Uterus (tissue), 4 donors: Measurements from ENCODE around the gene EFHC2. TPM values are rescaled to one million over a fixed set of nuclear protein-coding genes. Genes with fewer than 3 reads are reported as not detected.

Experiments used
- DNase-seq, 2 donors: peaks; one replicate each; pipeline ENCODE4 v3.0.0-alpha.2; 2019 to 2020
- H3K27ac ChIP-seq, 2 donors: fragments of 200-600 bp; sonication (generic); 1 replicate in 1 of 2; 2 replicates in 1 of 2; pipeline ENCODE4 v1.5.1; 2016 to 2018
- H3K27me3 ChIP-seq, 2 donors: fragments of 200-600 bp; sonication (generic); one replicate each; pipeline ENCODE4 v1.5.1; 2018 to 2019; ENCODE audit warnings: control low read depth in 1 of 2
- H3K36me3 ChIP-seq, 2 donors: fragments of 200-600 bp; sonication (generic); one replicate each; pipeline ENCODE4 v1.5.1; 2019; ENCODE audit warnings: control low read depth in 1 of 2
- H3K4me1 ChIP-seq, 2 donors: fragments of 200-600 bp; sonication (generic); one replicate each; pipeline ENCODE4 v1.5.1; 2018 to 2019; ENCODE audit warnings: control low read depth in 1 of 2
- H3K4me3 ChIP-seq, 2 donors: fragments of 200-600 bp; sonication (generic); 1 replicate in 1 of 2; 2 replicates in 1 of 2; pipeline ENCODE4 v1.5.1; 2018 to 2019; ENCODE audit warnings: mild to moderate bottlenecking in 1 of 2
- H3K9me3 ChIP-seq, 2 donors: fragments of 200-600 bp; sonication (generic); one replicate each; pipeline ENCODE4 v1.5.1; 2019; ENCODE audit warnings: control low read depth in 1 of 2
- POLR2A ChIP-seq, 2 donors: fragments of 450-650 bp; IDR thresholded peaks; one replicate each; pipeline ENCODE4 v1.6.1; 2016; ENCODE audit warnings: antibody characterized with exemption in 2 of 2, mild to moderate bottlenecking in 1 of 2, moderate library complexity in 1 of 2
- intact Hi-C: fragments of 100-400 bp; cut with DNase I; formaldehyde crosslinking; loops from one replicate; pipeline ENCODE4 v1.15.1; 2023; ENCODE audit warnings: low total_unique reads
- total RNA-seq, 4 donors: library from RNA; depleted of rRNA in 3 of 4; stranded (reverse); fragments of >200 nt in 3 of 4; gene quantifications; one replicate each; pipeline versions ENCODE4 v1.1.0 to v1.2.4, GENCODE V29; 2014 to 2023
- TF ChIP-seq, protein P1 (sequence below), 4 experiments: fragments of 200-600 bp in 2 of 4; fragments of 450-650 bp in 2 of 4; sonication (generic) in 2 of 4; IDR thresholded peaks; one replicate each; pipeline ENCODE4 v1.5.1; 2016 to 2019; ENCODE audit warnings: antibody characterized with exemption in 4 of 4, mild to moderate bottlenecking in 2 of 4, moderate library complexity in 1 of 4
- donor health status: DM: yes; HTN: yes; CAD: no.

The EFHC2 gene
- total RNA-seq, 4 donors from 2014 or later = 0.59 to 6.4 (median 4.1) TPM

DNA sequence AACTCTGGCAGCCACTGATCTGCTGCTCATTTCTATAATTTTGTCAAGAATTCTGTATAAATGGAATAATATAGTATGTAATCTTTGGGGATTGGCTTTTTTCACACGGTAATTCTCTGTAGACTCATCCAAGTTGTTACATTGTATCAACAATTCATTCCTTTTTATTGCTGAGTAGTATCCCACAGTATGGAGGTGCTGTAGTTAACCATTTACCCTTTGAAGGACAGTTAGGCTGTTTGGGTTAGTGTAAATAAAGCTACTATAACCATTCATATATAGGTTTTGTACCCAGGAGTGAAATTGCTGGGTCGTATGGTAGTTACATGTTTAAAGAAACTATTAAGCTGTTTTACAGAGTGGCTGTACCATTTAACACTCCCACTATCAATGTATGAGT, 213.3 kb downstream of the EFHC2 start:
- peaks cover 0 to 3% of the 10 kb centered on the region in 2 donors for H3K27me3 ChIP-seq
- no peak for DNase-seq
- H3K9me3 ChIP-seq = no peaks in the 10 kb centered on the region
- peaks cover 0 to 5% of the 10 kb centered on the region in 2 donors for H3K36me3 ChIP-seq
- H3K4me1 ChIP-seq = no peaks in the 10 kb centered on the region
- no peak overlapping the region for H3K27ac ChIP-seq
- H3K4me3 ChIP-seq = no peak overlapping the region
- intact Hi-C loops = no loop called here
- TF ChIP-seq POLR2A (IDR thresholded peaks at IDR 0.05) = no peak
- TF ChIP-seq, protein P1, sequence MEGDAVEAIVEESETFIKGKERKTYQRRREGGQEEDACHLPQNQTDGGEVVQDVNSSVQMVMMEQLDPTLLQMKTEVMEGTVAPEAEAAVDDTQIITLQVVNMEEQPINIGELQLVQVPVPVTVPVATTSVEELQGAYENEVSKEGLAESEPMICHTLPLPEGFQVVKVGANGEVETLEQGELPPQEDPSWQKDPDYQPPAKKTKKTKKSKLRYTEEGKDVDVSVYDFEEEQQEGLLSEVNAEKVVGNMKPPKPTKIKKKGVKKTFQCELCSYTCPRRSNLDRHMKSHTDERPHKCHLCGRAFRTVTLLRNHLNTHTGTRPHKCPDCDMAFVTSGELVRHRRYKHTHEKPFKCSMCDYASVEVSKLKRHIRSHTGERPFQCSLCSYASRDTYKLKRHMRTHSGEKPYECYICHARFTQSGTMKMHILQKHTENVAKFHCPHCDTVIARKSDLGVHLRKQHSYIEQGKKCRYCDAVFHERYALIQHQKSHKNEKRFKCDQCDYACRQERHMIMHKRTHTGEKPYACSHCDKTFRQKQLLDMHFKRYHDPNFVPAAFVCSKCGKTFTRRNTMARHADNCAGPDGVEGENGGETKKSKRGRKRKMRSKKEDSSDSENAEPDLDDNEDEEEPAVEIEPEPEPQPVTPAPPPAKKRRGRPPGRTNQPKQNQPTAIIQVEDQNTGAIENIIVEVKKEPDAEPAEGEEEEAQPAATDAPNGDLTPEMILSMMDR (IDR thresholded peaks at IDR 0.05) = no peak

DNA sequence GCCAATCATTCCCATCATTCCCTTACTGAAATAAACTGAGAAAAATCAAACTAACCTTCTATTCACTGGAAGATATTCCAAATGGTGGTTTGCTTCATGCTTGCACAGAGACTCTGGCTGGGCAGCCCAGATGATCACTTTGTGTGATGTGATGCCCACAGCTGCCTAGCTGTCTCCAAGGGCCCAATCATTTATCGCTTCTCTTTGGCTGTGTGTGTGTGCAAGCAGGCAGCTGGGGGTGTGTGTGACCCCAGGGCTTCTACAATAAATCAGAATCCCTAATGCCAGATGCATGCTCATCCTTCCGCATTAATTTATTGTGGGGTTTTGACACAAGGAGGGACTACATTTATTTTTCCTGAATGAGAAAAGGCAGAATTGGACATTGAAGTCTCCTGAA, 230.1 kb downstream of the EFHC2 start:
- intact Hi-C loops = no loop called here
- TF ChIP-seq, protein P1 (IDR thresholded peaks at IDR 0.05) = no peak
- TF ChIP-seq POLR2A (IDR thresholded peaks at IDR 0.05) = no peak
- no peaks in the 10 kb centered on the region for H3K4me1 ChIP-seq
- no peak overlapping the region for H3K27ac ChIP-seq
- H3K36me3 ChIP-seq = no peaks in the 10 kb centered on the region
- H3K27me3 ChIP-seq = no peaks in the 10 kb centered on the region
- DNase-seq = no peak
- H3K9me3 ChIP-seq = no peaks in the 10 kb centered on the region
- H3K4me3 ChIP-seq = no peak overlapping the region

DNA sequence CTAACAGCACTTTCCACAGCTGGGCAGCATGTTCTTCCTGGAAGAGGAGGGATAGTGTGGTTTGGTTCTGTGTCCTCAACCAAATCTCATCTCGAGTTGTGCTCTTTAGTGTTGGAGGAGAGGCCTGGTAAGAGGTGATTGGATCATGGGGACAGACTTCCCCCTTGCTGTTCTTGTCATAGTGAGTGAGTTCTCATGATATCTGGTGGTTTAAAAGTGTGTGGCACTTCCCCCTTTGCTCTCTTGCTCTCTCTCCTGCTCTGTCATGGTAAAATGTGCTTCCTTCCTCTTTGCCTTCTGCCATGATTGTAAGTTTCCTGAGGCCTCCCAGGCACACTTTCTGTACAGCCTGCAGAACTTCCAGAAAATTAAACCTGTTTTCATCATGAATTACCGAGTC, 236.6 kb downstream of the EFHC2 start:
- no peak overlapping the region for H3K27ac ChIP-seq
- H3K36me3 ChIP-seq = no peaks in the 10 kb centered on the region
- H3K9me3 ChIP-seq = no peaks in the 10 kb centered on the region
- no peaks in the 10 kb centered on the region for H3K4me1 ChIP-seq
- TF ChIP-seq, protein P1 (IDR thresholded peaks at IDR 0.05) = no peak
- no peak for TF ChIP-seq POLR2A (IDR thresholded peaks at IDR 0.05)
- no peak overlapping the region for H3K4me3 ChIP-seq
- intact Hi-C loops = no loop called here
- H3K27me3 ChIP-seq = no peaks in the 10 kb centered on the region
- DNase-seq = no peak

DNA sequence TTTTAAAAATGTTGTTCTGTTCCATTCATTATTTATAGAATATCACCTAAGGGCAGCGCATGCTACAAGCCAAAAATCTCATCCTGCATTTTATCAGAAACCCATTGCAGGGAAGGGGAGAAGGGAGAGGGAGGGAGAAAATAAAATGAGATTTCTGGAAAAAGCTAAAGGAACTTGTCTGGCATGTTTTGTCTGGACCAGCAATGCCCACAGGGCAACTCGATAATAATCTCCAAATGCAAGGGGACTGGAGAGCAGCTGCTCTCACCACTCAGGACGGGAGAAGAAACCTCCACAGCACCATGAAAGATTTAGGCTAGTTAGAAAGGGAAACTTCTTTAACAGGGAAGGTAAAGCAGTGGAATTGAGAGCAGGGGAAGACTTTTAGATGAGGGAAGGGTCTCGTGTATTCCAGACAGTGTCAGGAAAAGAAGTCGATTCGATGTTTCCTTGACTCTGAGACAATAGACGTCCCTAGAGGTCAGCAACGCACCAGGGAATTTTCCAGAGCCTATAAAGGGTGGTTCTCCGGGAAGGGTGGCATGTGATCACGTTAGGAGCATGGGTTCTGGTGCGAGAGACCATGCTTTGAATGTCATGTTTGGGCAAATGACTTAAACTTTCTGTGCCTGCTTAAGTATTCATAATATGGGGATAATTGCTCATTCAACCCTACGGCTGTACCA, 238.1 kb downstream of the EFHC2 start:
- no peak for TF ChIP-seq POLR2A (IDR thresholded peaks at IDR 0.05)
- TF ChIP-seq, protein P1 (IDR thresholded peaks at IDR 0.05) = no peak
- no peaks in the 10 kb centered on the region for H3K36me3 ChIP-seq
- no peak for DNase-seq
- H3K4me1 ChIP-seq = no peaks in the 10 kb centered on the region
- H3K27me3 ChIP-seq = no peaks in the 10 kb centered on the region
- H3K4me3 ChIP-seq = no peak overlapping the region
- intact Hi-C loops = no loop called here
- no peaks in the 10 kb centered on the region for H3K9me3 ChIP-seq
- no peak overlapping the region for H3K27ac ChIP-seq

DNA sequence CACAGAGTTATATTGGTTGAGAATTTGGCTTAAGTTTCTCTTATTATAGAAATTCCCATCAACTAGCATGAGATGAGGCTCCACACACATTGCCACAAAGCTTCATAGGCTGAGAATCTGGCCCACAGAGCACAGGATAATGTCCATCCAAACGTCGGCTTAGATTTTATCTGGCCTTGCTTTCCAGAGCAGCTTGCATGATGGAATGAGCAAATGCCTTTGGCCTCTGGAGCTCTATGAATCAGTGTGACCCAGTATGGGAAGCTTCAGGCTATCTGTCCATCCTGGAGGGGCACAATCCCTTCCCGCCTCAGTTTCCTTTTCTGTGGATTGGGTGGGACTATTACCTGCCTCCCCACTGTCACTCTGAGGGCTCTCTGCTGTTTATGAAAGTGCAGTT, 238.8 kb downstream of the EFHC2 start:
- Histone ChIP-seq H3K4me1 (no peaks in the 10 kb centered on the region), H3K27ac (no peak overlapping the region), H3K9me3 (no peaks in the 10 kb centered on the region), H3K36me3 (no peaks in the 10 kb centered on the region), H3K27me3 (no peaks in the 10 kb centered on the region), H3K4me3 (no peak overlapping the region)
- DNase-seq = no peak
- intact Hi-C loops = no loop called here
- TF ChIP-seq, protein P1 (IDR thresholded peaks at IDR 0.05) = no peak
- TF ChIP-seq POLR2A (IDR thresholded peaks at IDR 0.05) = no peak
